Fibroblast of lung (primary cell): ENCODE results near the gene BTBD1.

Experiments
- CTCF ChIP-seq, 2 donors: IDR thresholded peaks in 1 of 2; conservative IDR thresholded peaks in 1 of 2; 1 replicate in 1 of 2; 2 replicates in 1 of 2; pipeline ENCODE4 v1.5.1; 2011 to 2012; ENCODE audit warnings: low read length in 2 of 2, control low read depth in 1 of 2, inconsistent platforms in 1 of 2, low read depth in 1 of 2, mild to moderate bottlenecking in 1 of 2
- EZH2 ChIP-seq: IDR thresholded peaks from 2 replicates; pipeline ENCODE4 v1.5.1; 2012; ENCODE audit warnings: low read length, control low read depth, mild to moderate bottlenecking; ENCODE audit errors: missing control alignments

DNA sequence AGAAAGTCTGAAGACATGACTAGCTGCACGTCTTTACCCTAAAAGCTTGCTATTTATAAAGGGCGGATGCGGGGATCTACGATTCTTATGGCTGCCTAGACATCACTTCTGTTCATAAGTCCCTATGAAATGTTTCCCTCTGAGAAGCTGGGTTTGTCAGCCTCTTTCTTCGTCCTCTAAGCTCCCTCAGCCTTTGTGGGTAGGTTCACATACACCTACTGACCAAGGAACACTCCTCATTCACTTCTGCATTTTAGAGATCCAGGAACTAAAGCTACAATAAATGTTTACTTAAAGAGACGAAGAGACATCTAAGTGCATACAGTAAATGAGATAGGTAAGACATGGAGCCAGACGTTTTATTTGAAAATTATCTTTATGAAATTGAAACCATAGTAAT lies 97.7 kb downstream of the BTBD1 start:
- no peak for TF ChIP-seq CTCF (conservative IDR thresholded peaks at IDR 0.05 in 1 of 2, IDR thresholded peaks at IDR 0.05 in 1 of 2; ENCODE audit: low read depth in 1 of 2, low read length in 2 of 2)
- TF ChIP-seq EZH2: no peak
